HepG2 (cell line): ENCODE measurements around the gene HPCAL1. TPM values are rescaled to one million over a fixed set of nuclear protein-coding genes. Genes with fewer than 3 reads are reported as not detected.

Source experiments
- ATAC-seq: fragments of 200-7000 bp; cut with Tn5 transposase; 3 replicates; pipeline ENCODE4 v1.9.1; 2020; ENCODE audit warnings: mild to moderate bottlenecking, moderate library complexity
- BruUV-seq: library from RNA; stranded (reverse); fragments of 400-500 nt; replicated peaks from 2 replicates; lab custom pipeline; 2021; lab: Mats Ljungman, UMichigan
- CTCF ChIA-PET: fragments of 300-600 bp; formaldehyde crosslinking; extraction: SDS; loops from one replicate; lab custom pipeline; 2021; ENCODE audit warnings: low total read pairs, inconsistent platforms, low intra/inter-chr PET ratio; lab: Yijun Ruan, JAX
- POLR2A ChIA-PET: fragments of 350-600 bp; sonication (Branson Sonifier 250); formaldehyde crosslinking; loops from one replicate; lab custom pipeline; 2020; ENCODE audit warnings: antibody characterized with exemption, inconsistent platforms; lab: Yijun Ruan, JAX
- DNase-seq: peaks from one replicate; pipeline ENCODE4 v3.0.0-alpha.2; 2015; ENCODE audit warnings: low spot score
- FAIRE-seq: peaks from 3 replicates; lab custom pipeline; 2011; peaks lifted over from hg19 to GRCh38; lab: Jason Lieb, UNC
- H2AFZ ChIP-seq: one replicate; pipeline ENCODE4 v1.6.1; 2011; ENCODE audit warnings: low read length, inconsistent platforms
- H3K27ac ChIP-seq: fragments of 300-600 bp; 3 replicates; pipeline ENCODE4 v1.8.0; 2011; ENCODE audit warnings: mixed run types, mild to moderate bottlenecking, mixed read lengths, low read length, inconsistent platforms; ENCODE audit not compliant: insufficient read depth; ENCODE audit errors: extremely low read length
- H3K27me3 ChIP-seq, 2 experiments: fragments of 200-600 bp in 1 of 2; 2 replicates in 1 of 2; 3 replicates in 1 of 2; pipeline versions ENCODE4 v1.6.0 to v1.8.0; 2011; ENCODE audit warnings: low read length in 2 of 2, mild to moderate bottlenecking in 2 of 2, moderate library complexity in 2 of 2, inconsistent platforms in 1 of 2; ENCODE audit not compliant: insufficient read depth in 2 of 2, control insufficient read depth in 1 of 2
- H3K36me3 ChIP-seq, 2 experiments: fragments of 200-600 bp in 1 of 2; replicated peaks in 1 of 2; 2 replicates in 1 of 2; 3 replicates in 1 of 2; pipeline versions ENCODE4 v1.5.1 to v1.8.0; 2011; ENCODE audit warnings: low read length in 2 of 2, inconsistent platforms in 1 of 2; ENCODE audit not compliant: insufficient read depth in 2 of 2, control insufficient read depth in 1 of 2
- H3K4me1 ChIP-seq: 2 replicates; pipeline ENCODE4 v1.5.1; 2012; ENCODE audit warnings: low read length, inconsistent platforms; ENCODE audit not compliant: insufficient read depth
- H3K4me2 ChIP-seq: 2 replicates; pipeline ENCODE4 v1.6.0; 2011; ENCODE audit warnings: low read depth, low read length, inconsistent platforms
- H3K4me3 ChIP-seq, 3 experiments: fragments of 200-600 bp in 1 of 3; sonication (generic), shearing (Covaris generic) in 1 of 3; replicated peaks in 1 of 3; 2 replicates each; pipeline ENCODE4 v1.5.1; 2011 to 2016; ENCODE audit warnings: low read length in 3 of 3, inconsistent platforms in 2 of 3, low read depth in 2 of 3, mild to moderate bottlenecking in 2 of 3, control low read depth in 1 of 3, mixed read lengths in 1 of 3; ENCODE audit not compliant: insufficient read depth in 1 of 3
- H3K79me2 ChIP-seq: one replicate; pipeline ENCODE4 v1.6.1; 2011; ENCODE audit warnings: low read length, inconsistent platforms; ENCODE audit not compliant: insufficient read depth
- H3K9ac ChIP-seq: 2 replicates; pipeline ENCODE4 v1.6.0; 2011; ENCODE audit warnings: mild to moderate bottlenecking, low read depth, low read length, inconsistent platforms; ENCODE audit not compliant: insufficient read depth
- H3K9me3 ChIP-seq: 2 replicates; pipeline ENCODE4 v1.5.1; 2012; ENCODE audit warnings: mild to moderate bottlenecking, low read length
- H4K20me1 ChIP-seq: 2 replicates; pipeline ENCODE4 v1.6.0; 2011; ENCODE audit warnings: inconsistent platforms, mild to moderate bottlenecking, low read length, moderate library complexity; ENCODE audit not compliant: insufficient read depth
- GLI4 ChIP-seq: sonication (generic); formaldehyde crosslinking; IDR thresholded peaks from 2 replicates; pipeline ENCODE4 v1.5.1; 2020; ENCODE audit warnings: missing genetic modification reagents, mild to moderate bottlenecking, moderate library complexity, borderline replicate concordance
- HIC2 ChIP-seq: sonication (generic); formaldehyde crosslinking; IDR thresholded peaks from 2 replicates; pipeline ENCODE4 v1.9.0; 2022; ENCODE audit warnings: low read depth, missing genetic modification reagents
- MTA3 ChIP-seq: sonication (generic); formaldehyde crosslinking; IDR thresholded peaks from 2 replicates; pipeline ENCODE4 v1.4.0; 2020; ENCODE audit warnings: missing genetic modification reagents
- MYPOP ChIP-seq: sonication (generic); formaldehyde crosslinking; IDR thresholded peaks from 2 replicates; pipeline ENCODE4 v1.8.1; 2023; ENCODE audit warnings: mild to moderate bottlenecking, moderate library complexity, missing genetic modification reagents
- PAWR ChIP-seq: sonication (generic); formaldehyde crosslinking; IDR thresholded peaks from 2 replicates; pipeline ENCODE4 v1.4.0; 2020; ENCODE audit warnings: missing genetic modification reagents, mild to moderate bottlenecking, borderline replicate concordance
- PHF5A ChIP-seq: IDR thresholded peaks from one replicate; pipeline ENCODE4 v1.6.1; 2018; ENCODE audit warnings: low read depth, missing genetic modification reagents; ENCODE audit not compliant: unreplicated experiment
- TBP ChIP-seq: sonication (generic); formaldehyde crosslinking; IDR thresholded peaks from 2 replicates; pipeline ENCODE4 v1.5.0; 2020; ENCODE audit warnings: missing genetic modification reagents
- TCF7L2 ChIP-seq: IDR thresholded peaks from 2 replicates; pipeline ENCODE4 v1.6.1; 2011; ENCODE audit warnings: mild to moderate bottlenecking, low read depth, low read length, moderate library complexity
- THAP7 ChIP-seq: sonication (generic); formaldehyde crosslinking; IDR thresholded peaks from 2 replicates; pipeline ENCODE4 v1.8.1; 2023; ENCODE audit warnings: mild to moderate bottlenecking, missing genetic modification reagents
- UBTF ChIP-seq: sonication (generic); formaldehyde crosslinking; IDR thresholded peaks from 2 replicates; pipeline ENCODE4 v1.4.0; 2020; ENCODE audit warnings: mild to moderate bottlenecking, missing genetic modification reagents
- YEATS2 ChIP-seq: sonication (generic); formaldehyde crosslinking; IDR thresholded peaks from 2 replicates; pipeline ENCODE4 v1.4.0; 2020; ENCODE audit warnings: missing genetic modification reagents, borderline replicate concordance
- ZNF564 ChIP-seq: sonication (generic); formaldehyde crosslinking; IDR thresholded peaks from 2 replicates; pipeline ENCODE4 v1.8.1; 2023; ENCODE audit warnings: mild to moderate bottlenecking, missing genetic modification reagents
- ZNF878 ChIP-seq: sonication (generic); formaldehyde crosslinking; IDR thresholded peaks from 2 replicates; pipeline ENCODE4 v1.8.1; 2023; ENCODE audit warnings: mild to moderate bottlenecking, missing genetic modification reagents, moderate library complexity
- WGBS: methylation state at CpG from one replicate; pipeline ENCODE4 v1.1.6; 2017; ENCODE audit warnings: low lambda C conversion rate; 5-methylcytosine and 5-hydroxymethylcytosine counted together
- in situ Hi-C: cut with HindIII; loops from 2 replicates; pipeline ENCODE4 v1.10.0; 2017; ENCODE audit warnings: low pct_unique_long_range_greater_than_20kb; ENCODE audit not compliant: extremely low pct_ligation_motif_present
- intact Hi-C: fragments of 100-400 bp; cut with micrococcal nuclease; formaldehyde crosslinking; loops from one replicate; pipeline ENCODE4 v1.10.0; 2022; ENCODE audit not compliant: unreplicated experiment
- polyA plus RNA-seq, 8 experiments: library from polyadenylated mRNA; depleted of rRNA in 3 of 8; stranded (reverse) in 7 of 8; unstranded in 1 of 8; fragments of >200 nt; fragmentation: Illumina TruSeq in 4 of 8; extraction: Trizol in 4 of 8; gene quantifications; 2 replicates each; pipeline versions ENCODE4 v1.2.1 to v1.2.3, GENCODE V29; 2011 to 2016; ENCODE audit warnings: low read depth in 4 of 8, missing spikeins in 1 of 8, mixed read lengths in 1 of 8; ENCODE audit not compliant: insufficient read depth in 1 of 8
- total RNA-seq, 5 experiments: library from RNA; depleted of rRNA; stranded (reverse); fragments of >200 nt; fragmentation: Illumina TruSeq; extraction: Trizol; gene quantifications; 2 replicates each; pipeline ENCODE4 v1.2.3, GENCODE V29; 2016; ENCODE audit warnings: low read depth in 1 of 5

The HPCAL1 gene
- total and polyA plus RNA-seq, 2 of the 13 experiments (the other 11 are each of a cell fraction or from before 2014, with no cell fraction given) = 29.5 to 29.9 TPM

- no peaks in the 10 kb centered on the region for H3K36me3 ChIP-seq
- intact Hi-C loops (no loop called here), in situ Hi-C loops (no loop called here)
- no TSS peak for BruUV-seq
- H3K27ac ChIP-seq = no peak overlapping the region
- H3K4me3 ChIP-seq = no peak overlapping the region
- ATAC-seq (no peak), DNase-seq (no peak), FAIRE-seq (no peak)
- CTCF ChIA-PET = no interaction called here
- H3K27me3 ChIP-seq = no peaks in the 10 kb centered on the region
- H3K4me2 ChIP-seq = no peak overlapping the region
- no peak overlapping the region for H2AFZ ChIP-seq
- POLR2A ChIA-PET = no interaction called here
- TF ChIP-seq ZNF878 (CRISPR knock-in tag) (no peak), PAWR (no peak), PHF5A (CRISPR knock-in tag) (no peak), YEATS2 (no peak), THAP7 (CRISPR knock-in tag) (no peak)
- H3K79me2 ChIP-seq = peaks cover 25% of the 10 kb centered on the region
- 85% methylated on average over 16 of the region's 16 CpGs for WGBS
- H3K4me1 ChIP-seq = peaks cover 18% of the 10 kb centered on the region
- no peak overlapping the region for H3K9ac ChIP-seq
- no peaks in the 10 kb centered on the region for H3K9me3 ChIP-seq
- peaks cover 2% of the 10 kb centered on the region; the same call in 1 of the 2 replicates for H4K20me1 ChIP-seq
Observed at GRCh38 chr2:10346929-10347561, 44.3 kb downstream of the HPCAL1 start.

GRCh38 chr2:10347562-10347948, 44.9 kb downstream of the HPCAL1 start:
- Histone ChIP-seq H3K4me1 (peaks cover 18% of the 10 kb centered on the region), H3K36me3 (no peaks in the 10 kb centered on the region), H3K4me3 (no peak overlapping the region), H3K79me2 (peaks cover 25% of the 10 kb centered on the region), H3K27ac (no peak overlapping the region), H3K4me2 (no peak overlapping the region), H3K9ac (no peak overlapping the region), H2AFZ (no peak overlapping the region), H3K27me3 (no peaks in the 10 kb centered on the region), H4K20me1 (peaks cover 2% of the 10 kb centered on the region; the same call in 1 of the 2 replicates), H3K9me3 (no peaks in the 10 kb centered on the region)
- FAIRE-seq (no peak), DNase-seq (no peak), ATAC-seq (no peak)
- intact Hi-C loops = no loop called here
- POLR2A ChIA-PET = no interaction called here
- no TSS peak for BruUV-seq
- in situ Hi-C loops = no loop called here
- WGBS = 93% methylated on average over 6 of the region's 7 CpGs
- CTCF ChIA-PET = no interaction called here
- TF ChIP-seq TCF7L2 = no peak
- no peak for TF ChIP-seq GLI4 (CRISPR knock-in tag)
- no peak for TF ChIP-seq MTA3 (CRISPR knock-in tag)
- TF ChIP-seq UBTF = no peak
- no peak for TF ChIP-seq MYPOP (CRISPR knock-in tag)
- no peak for TF ChIP-seq HIC2 (CRISPR knock-in tag)
- TF ChIP-seq ZNF564 (CRISPR knock-in tag) = no peak
- TF ChIP-seq TBP (CRISPR knock-in tag) = no peak
